ENCODE results near the gene PDPK1. TPM values are rescaled to one million over a fixed set of nuclear protein-coding genes. Genes with fewer than 3 reads are reported as not detected.
"Not testable (repeated sequence)": the region's sequence is repeated elsewhere in the genome, so short reads cannot be mapped to it uniquely, and the experiment has no call there.

Gene PDPK1
- polyA plus RNA-seq, 1 donor, result 39.7 TPM

GRCh38 chr16:2644754-2645453, 107.1 kb downstream of the PDPK1 start:
- WGBS (ENCODE audit: insufficient coverage, low lambda C conversion rate), result no CpG with 5 or more reads among the region's 12 CpGs
- not testable (repeated sequence) for H3K27me3 ChIP-seq (ENCODE audit: control insufficient read depth, insufficient read depth, low read length); DNase-seq; H3K36me3 ChIP-seq (ENCODE audit: control insufficient read depth, insufficient read depth, low read length); H3K27ac ChIP-seq (ENCODE audit: low read length); H3K9me3 ChIP-seq (ENCODE audit: control insufficient read depth, low read depth, low read length); H3K4me3 ChIP-seq (ENCODE audit: low read length); H3K4me1 ChIP-seq (ENCODE audit: control insufficient read depth, insufficient read depth, low read length)

GRCh38 chr16:2651268-2651871, 113.5 kb downstream of the PDPK1 start:
- DNase-seq; H3K27me3 ChIP-seq (ENCODE audit: control insufficient read depth, insufficient read depth, low read length); H3K4me3 ChIP-seq (ENCODE audit: low read length); H3K4me1 ChIP-seq (ENCODE audit: control insufficient read depth, insufficient read depth, low read length); H3K36me3 ChIP-seq (ENCODE audit: control insufficient read depth, insufficient read depth, low read length); H3K27ac ChIP-seq (ENCODE audit: low read length); H3K9me3 ChIP-seq (ENCODE audit: control insufficient read depth, low read depth, low read length): not testable (repeated sequence)
- no CpG with 5 or more reads among the region's 14 CpGs for WGBS (ENCODE audit: insufficient coverage, low lambda C conversion rate)

Other genes with a start within 250 kb of the PDPK1 start
- 4.7 TPM for gene ABCA3, start 197.3 kb upstream of the PDPK1 start, polyA plus RNA-seq
- gene CCNF, start 108.6 kb upstream of the PDPK1 start, polyA plus RNA-seq, result 6.4 TPM
- gene TEDC2, start 77.9 kb upstream of the PDPK1 start, polyA plus RNA-seq, result 6.4 TPM
- gene NTN3, start 66.7 kb upstream of the PDPK1 start, polyA plus RNA-seq, result 0.75 TPM
- gene TBC1D24, start 62.9 kb upstream of the PDPK1 start, polyA plus RNA-seq, result 15.1 TPM
- gene ATP6V0C, start 24.1 kb upstream of the PDPK1 start, polyA plus RNA-seq, result 246 TPM
- gene AMDHD2, start 17.6 kb upstream of the PDPK1 start, polyA plus RNA-seq, result 88.0 TPM
- 16.8 TPM for gene CEMP1, start 6.6 kb upstream of the PDPK1 start, polyA plus RNA-seq
- 20.0 TPM for gene KCTD5, start 144.5 kb downstream of the PDPK1 start, polyA plus RNA-seq
- gene PRSS27, start 182.2 kb downstream of the PDPK1 start, polyA plus RNA-seq, result 1.3 TPM
- gene SRRM2, start 214.6 kb downstream of the PDPK1 start, polyA plus RNA-seq, result 688 TPM
- 175 TPM for gene ELOB, start 239.3 kb downstream of the PDPK1 start, polyA plus RNA-seq
- gene PRSS33, start 249.5 kb downstream of the PDPK1 start, polyA plus RNA-seq, result 0.13 TPM

Measured in large intestine (tissue), 3 donors.